Measurements from ENCODE around the gene ZDHHC1.

The ZDHHC1 gene, protein sequence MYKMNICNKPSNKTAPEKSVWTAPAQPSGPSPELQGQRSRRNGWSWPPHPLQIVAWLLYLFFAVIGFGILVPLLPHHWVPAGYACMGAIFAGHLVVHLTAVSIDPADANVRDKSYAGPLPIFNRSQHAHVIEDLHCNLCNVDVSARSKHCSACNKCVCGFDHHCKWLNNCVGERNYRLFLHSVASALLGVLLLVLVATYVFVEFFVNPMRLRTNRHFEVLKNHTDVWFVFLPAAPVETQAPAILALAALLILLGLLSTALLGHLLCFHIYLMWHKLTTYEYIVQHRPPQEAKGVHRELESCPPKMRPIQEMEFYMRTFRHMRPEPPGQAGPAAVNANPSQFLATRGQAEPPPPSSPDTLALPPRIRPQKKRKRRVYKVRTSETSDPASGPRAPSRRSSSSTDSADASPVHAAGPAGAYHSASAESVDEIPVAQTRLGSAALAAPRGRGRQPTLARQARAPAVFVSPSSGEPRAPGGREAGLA

DNA sequence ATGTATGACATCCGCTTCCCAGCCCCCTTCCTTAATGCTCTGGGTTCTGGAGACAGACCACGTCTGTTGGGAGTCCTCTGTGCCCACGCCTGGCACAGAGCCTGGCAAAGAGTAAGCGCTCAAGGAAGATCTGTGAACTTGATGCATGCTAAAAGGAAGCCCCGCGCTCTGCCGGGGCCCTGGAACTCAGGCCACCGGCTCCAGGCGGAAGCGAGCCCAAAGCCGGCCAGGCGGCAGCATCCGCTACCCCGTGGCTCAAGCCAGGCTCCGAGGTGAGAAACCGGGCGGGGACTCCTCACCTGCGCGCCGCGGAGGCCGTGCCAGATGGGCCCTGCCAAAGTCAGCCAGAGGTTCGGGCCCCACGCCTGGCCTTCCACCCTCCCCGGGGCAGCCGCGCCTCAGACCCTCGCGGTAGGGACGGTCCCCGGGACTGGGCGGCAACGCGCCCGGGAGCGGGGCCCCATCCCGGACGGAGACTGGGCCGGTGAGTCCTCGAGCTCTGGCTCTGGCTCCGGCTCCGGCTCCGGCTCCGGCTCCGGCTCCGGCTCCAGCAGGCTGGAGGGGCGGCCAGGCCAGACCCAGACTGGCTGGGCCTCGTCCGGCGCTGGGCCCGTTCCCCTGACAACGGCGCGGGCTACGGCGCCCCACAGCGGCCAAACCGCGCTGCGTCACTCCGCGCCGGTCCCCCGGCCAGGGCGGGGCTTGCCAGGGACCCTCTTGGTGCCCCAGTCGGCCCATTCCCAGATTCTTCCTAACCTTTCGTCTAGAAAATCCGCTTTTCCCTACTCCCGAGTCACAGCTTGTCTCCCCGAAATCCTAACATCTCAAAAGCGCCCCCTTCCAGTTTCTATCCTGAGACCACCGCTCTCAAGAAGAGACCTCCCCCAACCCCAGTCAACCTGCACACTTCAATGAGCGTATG lies at the start of gene ZDHHC1:
TSS of gene ZDHHC1 (minus strand) at position 606 of the 922 bp plus-strand sequence. CDS start 8,702 bp downstream, outside the sequence.
- no peak for FAIRE-seq

DNA sequence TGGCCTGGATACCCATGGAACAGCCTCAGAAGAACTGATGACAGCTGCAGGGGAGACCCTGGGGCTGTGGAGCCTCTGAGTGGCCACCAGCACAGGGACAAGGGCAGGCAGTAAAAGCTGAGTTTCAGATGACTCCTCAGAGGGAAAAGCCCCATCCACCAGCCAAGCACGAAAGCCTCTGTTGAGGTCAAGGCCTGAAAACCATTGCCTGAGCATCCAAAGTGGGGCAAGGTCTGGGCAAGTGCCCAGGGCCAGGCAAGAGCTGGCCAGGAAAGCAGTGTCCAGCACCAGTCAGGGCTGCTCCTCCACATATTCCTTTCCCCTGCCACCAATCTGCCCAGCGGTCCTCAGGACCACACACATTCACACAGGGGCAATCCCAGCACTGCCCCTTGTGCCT lies 48.3 kb upstream of the ZDHHC1 start:
- FAIRE-seq, result no peak

DNA sequence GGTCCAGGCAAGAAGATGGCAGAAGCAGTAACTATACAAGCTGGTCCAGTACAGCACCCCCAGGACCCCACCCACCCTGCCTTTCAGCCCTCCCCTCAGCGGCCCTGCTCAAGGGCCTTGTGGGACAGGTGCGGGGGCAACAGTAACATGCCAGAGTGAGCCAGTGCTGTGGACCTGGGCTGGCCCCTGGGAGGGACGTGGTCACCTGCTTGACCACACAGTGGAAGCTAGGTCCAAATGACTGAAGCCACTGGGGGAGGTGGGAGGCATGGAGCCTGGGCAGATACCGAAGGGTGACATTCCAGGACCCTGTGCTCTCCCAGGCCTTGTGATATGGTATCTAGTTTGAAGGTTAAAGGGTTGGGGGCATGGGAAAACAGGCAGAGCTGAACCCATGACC lies 47.4 kb upstream of the ZDHHC1 start:
- no peak for FAIRE-seq

DNA sequence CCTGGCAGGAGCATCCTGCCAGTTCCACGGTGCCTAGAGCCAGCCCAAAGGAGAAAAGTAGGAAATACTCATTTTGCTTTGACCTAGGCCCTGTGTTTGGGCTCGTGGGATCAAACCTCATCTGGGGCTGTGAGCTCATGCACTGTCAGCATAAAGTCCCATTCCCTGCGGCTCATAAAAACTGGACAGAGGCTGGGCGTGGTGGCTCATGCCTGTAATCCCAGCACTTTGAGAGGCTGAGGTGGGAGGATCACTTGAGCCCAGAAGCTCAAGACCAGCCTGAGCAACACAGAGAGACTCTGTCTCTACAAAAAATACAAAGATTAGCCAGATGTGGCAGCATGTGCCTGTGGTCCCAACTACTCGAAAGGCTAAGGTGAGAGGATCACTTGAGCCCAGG lies 46.8 kb upstream of the ZDHHC1 start:
- FAIRE-seq, result no peak

DNA sequence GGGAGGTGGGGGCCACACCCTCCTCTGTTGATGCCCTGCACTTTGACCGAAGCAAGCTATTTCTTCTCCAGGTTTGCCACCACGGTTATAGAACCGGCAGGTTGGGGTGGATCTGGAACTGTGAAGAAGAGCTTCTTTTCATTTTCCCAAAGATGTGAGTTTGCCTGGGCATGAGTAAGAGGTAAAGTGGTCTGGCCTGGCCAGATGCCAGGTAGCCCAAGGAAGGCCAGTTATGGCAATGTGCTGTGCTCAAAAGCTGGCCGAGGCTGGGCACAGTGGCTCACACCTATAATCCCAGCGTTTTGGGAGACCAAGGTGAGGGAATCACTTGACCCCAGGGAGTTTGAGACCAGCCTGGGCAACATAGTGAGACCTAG lies 46.0 kb upstream of the ZDHHC1 start:
- no peak for FAIRE-seq

DNA sequence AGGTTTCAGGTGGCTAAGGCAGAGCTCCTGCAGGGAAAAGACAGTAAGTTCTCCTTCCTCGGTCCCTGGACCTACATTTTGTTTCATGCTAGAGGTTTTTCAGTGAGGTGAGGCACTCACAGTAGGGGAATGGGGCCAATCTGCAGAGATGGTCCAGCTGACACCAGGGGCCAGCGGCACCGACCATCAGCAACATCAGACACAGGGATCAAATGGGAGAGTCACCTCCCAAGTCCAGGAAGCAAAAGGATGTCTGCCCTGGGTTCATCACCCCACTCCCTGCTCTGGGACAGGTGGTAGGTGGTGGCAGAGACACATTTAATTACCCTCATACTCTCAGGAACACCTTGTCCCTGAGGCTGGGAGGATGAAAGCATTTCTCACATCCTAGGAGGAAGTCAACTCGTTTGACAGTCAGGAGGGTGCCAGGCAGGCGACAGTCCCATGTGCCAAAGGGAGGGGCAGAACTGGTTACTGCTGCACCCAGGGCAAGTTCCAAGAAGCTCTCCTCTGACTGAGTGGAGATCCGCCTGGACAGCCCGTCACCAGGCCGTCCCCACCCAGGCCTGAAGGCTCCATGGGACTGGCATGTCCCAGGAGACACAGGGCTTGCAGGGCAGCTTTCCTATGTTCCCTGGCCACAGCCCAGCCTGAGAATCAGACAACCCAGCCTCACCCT lies 45.5 kb upstream of the ZDHHC1 start:
- no peak for FAIRE-seq

DNA sequence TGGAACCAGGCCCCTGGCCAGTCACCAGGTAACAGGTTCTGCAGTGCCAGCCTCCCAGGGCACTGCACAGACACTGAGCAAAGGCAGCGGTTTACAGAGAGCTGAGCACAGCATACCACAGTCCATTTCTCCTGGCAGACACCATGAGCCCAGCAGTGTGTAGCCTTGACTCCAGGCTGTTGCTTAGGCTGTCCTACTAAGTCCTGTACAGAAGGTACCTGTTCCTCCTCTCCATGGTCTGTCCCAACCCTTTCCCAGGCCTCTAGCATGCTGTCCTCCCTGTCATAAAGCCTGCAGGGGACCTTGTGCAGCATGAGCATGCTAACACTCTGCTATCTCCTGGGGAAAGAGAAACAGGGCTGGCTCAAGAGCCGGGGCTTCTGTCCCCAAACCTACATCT lies 44.7 kb upstream of the ZDHHC1 start:
- FAIRE-seq, result no peak

DNA sequence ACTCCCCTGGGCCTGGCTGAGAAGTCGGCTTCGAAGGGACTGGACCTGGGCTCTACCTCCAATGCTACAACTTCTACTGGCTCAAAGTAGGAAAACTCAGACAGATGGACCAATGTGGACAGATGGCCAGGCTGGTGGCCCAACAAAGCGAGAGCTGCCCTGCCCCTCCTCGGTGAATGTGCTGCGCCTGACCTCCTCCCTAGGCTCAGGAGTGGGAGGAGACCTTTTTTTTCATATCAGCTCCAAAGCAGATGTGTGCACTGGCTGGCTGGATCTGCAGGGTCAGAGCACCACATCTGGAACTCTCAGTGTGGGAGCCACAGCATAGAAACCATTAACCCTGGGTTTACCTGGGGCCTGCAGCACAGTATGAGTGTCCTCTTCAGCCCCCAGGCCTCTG lies 43.9 kb upstream of the ZDHHC1 start:
- no peak for FAIRE-seq

DNA sequence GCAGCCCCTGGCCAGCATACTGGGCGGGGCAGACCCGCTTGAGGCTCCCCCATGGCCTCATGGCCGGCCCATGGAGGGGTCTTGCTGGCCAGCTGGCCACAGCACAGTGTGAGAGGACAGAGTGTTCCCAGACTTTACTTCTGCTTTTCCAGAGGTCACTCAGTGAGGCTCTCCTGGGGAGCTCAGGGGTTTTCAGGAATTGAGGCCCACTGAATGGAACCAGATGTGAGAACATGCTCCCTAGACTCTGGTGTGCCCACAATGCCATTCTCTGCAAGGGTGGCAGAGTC lies 43.5 kb upstream of the ZDHHC1 start:
- no peak for FAIRE-seq

DNA sequence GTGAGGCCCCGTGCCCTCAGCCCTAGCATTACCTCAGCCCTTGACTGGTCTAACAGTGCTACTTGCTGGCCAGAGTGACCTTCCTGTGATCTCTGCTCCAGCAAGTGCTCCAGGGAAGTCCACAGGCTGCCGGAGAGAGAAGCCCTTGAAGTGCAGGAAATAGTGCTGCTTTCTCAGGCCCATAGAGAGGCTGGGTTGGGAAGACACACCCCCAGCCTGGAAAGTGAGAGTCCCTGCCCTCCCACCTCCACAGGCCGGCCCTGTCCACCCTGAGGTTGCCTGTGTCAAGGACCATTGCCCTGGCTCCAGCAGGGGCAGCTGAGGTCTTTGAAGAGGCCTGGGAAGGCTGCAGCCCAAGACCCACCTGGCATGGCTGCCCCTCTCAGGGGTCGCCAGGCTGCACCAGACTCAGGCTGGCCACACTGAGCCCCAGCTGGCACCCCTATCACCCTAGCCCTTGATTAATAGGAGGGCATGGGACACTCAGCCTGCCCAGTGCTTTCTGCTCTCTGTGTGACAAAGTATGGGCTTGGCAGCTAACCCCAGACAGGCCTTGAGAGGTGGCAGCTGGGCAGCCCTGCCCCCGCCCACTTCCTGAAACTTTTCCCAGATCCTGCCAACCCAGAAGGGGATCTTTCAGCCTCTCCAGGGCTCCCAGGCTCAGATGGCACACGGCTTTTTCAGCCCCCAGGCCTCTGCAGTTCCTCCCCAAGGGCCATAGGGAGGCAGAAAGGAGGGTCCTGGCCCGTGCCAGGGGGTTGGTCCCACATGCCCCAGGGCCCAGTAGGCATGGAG lies 43.0 kb upstream of the ZDHHC1 start:
- no peak for FAIRE-seq

DNA sequence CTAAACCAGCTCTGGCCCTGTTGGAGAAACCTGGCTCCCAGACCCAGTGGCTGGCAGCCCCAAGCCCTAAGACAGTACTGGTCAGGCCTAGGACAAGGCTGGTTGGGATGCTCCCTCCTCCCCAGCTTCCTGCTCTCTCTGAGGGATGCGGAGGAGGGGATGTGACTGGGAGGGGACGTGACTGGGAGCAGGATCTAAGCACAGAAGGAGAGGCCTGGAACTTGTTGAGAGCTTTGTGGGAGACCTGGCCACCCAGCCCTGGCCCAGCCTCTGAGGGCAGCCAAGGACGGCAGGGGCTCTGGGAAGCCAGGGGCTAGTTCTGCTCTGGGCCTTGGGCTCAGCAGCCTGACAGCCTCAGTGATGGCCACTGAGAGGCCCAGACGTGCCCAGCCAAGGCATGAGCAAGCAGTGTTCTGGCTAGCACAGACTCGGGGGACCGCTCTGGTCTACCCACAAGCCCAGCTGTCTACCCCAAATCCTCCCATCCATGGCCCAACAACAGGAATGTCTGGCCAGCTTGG lies 41.9 kb upstream of the ZDHHC1 start:
- FAIRE-seq, result no peak

DNA sequence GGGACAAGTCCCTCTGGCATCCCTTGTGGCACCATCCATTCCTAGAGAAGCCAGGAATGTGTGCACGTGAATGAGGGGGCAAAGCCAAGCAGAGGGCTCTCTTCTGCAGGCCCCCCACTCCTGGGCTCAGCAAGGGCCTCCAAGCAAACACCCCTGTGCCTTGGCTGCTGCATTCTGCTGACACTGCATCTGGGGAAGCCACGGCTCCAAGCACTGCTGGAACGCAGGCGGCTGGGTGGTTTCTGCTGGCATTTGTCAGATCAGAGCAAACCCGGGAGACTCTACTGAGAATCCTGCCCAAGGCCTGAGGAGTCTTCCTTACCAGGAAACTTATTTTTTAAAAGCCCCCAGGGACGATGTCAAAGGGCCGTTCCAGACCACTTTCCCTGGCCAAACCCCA lies 41.3 kb upstream of the ZDHHC1 start:
- no peak for FAIRE-seq

DNA sequence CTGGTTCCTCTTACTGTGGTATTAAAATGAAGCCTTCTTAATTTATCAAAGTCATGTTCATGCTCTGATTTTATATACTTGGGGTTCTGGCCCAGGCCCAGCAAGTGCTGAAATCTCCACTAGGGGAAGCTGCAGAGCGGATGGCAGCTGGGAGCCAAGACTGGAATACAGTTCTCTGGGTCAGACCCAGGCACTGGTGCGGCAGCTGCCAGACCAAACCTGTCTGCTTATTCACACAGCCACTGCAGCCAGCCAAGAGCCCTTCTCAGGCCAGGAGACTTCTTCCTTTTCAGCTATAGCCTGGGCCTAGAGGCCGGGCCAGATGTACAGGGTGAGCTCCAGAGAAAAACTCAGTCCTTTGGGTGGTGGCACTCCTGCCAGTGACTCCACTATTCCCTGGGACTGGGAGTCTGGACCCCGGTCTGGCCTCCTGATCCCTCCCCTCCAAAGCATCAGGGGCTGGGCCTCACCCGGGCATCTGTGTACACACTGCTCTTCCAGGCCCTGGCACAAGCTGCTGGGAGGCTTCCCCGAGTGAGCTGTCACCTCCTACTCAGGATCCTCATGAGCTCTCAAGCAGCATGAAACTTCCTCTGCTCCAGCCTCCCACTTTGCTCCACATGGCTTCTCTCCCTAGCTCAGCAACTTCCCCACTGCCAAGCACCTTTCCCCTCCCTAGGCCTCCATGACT lies 40.3 kb upstream of the ZDHHC1 start:
- no peak for FAIRE-seq

DNA sequence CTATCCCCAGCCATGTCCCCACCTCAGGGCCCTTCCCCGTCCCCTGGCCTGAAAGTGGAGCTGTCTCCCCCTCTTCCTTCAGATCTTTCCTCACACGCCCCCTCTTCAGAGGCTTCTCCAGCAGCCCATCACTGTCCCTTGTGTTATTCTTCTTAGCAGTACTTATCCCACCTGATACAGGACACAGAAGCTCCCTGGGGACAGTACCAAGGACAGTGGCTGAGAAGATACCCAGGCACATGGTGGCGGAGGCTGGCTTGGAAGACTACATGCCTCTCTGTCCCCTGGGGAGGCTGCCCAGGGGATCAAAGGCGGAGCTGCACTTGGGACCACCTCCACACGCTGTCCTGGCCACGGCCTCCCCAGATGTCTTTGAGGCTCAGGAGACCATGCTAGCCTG lies 38.6 kb upstream of the ZDHHC1 start:
- FAIRE-seq, result no peak

DNA sequence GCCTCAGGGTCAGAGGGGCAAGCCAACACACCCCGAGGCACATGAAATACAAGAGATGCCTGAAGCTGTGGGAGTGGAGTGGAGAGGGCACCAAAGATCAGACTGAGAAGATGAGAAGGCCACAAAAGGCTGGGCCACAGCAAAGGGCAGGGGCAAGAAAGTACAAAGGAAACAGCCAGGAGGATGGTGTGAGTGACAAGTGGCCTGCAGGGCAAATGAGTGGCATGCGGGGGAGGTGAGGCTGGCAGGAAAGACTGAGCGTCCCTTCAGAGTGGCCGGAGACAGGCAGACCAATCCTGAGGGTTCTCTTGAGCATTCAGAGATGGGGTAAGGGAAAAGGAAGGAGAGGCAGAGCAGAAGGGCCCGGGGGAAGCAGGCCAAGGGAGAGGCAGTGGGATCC lies 37.8 kb upstream of the ZDHHC1 start:
- FAIRE-seq, result no peak

DNA sequence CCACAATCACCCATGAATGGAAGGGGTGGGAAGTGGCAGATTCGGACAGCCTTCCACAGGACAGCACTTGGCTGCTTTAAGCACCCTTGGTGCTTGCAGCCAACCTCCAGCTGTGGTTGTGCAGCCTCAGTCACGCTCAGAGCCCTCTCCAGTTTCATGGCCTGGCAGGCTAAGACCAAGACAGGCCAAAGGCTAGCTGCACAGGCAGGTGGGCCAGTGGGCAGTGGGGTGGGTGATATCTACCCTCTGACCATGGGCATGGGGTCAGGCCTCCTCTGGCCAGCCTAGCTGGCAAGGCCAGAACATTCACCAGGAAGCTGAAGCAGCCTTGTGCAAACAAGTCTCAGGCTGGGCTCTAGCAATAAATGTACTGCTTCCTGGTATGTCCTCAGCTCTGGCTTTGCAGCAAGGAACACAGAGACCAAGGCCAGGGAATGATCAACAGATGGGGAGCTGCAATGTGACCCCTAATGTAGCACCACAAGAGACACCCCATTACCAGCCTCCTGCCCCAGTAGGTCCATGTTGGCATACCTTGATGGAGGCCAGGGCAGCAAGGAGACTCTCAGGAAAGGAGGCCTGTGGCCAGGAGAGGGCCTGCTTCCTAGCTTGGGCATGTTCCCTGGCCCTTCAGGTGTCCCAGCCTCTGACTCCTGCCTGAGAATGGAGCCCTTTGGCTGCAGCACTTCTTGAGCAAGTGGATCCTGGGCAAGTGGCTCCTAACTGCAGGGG lies 35.6 kb upstream of the ZDHHC1 start:
- no peak for FAIRE-seq

DNA sequence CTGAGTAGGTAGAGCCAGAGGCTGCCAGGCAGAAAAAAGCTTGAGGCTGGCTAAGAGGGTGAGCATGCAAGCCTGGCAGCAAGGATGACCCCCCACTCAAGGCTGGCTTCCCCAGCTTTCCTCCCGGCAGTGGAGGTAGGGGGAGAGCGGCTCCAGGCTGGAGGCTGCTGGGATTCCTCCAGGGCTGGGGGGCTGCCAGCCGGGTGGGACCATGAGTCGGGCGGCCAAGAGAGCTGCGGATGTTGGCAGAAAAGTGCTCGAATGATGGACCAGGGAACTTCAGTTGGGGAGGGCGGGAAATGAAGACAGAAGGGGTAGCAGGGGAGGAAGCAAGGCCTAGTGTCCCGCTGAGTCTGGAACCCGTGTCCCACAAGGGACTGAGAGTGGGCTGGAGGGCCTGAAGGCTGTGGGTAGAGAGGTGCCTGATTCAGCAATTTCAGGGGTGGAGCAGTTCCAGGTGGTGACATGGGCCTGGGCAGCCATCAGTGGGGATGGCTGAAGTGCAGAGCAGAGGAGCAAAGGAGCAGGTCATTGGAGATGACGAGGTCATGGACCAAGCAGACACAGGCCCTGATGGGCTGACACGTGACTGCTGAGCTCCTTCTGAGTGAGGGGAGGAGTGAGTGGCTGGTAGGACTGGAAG lies 34.9 kb upstream of the ZDHHC1 start:
- no peak for FAIRE-seq

DNA sequence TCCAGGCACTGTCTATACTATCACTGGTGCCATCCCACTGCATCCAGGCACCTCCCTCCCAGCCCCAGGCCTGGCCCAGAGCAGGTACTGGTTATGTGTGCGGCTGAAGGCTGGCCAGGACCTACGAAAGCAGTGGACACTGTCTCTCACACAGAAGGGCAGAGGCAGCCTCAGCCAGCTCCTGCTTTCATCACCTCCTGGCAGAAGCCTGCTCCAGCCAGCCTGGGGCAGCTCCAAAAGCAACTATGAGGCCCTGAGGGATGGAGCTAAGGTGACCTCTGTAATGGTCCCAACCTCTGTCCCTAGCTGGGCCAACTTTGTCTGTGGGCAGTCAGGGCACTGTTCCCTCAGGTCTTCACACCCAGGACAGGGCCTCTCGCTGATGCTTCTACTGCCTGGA lies 33.5 kb upstream of the ZDHHC1 start:
- FAIRE-seq, result no peak

DNA sequence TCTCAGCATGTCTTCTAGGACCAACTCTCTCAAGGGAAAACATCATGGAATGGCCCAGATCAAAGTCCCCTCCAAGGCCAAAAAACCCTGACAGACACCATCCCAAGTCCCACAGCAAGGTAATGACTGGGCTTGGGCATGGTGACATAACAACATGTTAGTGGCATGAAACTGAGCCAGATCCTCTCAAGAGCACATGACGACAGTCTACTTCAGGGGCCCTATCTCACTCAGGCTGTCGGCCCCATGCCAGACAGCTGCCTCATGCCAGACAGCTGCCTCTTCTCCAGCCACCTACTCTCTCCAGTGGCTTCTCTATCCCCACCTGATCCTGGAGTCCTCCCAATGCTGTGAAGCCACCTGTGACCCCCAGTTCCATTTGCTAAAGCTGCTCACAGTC lies 33.1 kb upstream of the ZDHHC1 start:
- FAIRE-seq, result no peak

DNA sequence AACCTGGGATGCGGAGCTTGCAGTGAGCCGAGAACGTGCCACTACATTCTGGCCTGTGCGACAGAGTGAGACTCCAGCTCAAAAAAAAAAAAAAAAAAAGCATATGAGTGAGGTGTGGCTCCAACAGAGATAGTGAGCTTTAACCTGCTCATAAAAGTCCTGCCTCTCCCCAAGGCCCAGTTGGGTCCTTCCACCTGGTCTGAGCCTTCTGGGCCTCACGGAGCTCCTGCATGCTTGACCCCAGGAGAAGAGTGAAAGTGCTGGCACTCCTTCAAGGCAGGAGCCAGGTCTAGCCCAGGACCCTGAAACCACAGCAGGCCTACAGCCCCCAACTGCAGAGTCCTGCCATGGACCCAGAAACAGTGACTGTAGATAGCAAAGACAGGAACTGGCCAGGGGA lies 32.3 kb upstream of the ZDHHC1 start:
- FAIRE-seq, result no peak
